Hematopoietic multipotent progenitor cell treated with erythropoietin and hydrocortisone succinate and interleukin-3 and kit ligand, for 17 days (in vitro differentiated cells): ENCODE measurements around the gene GNAO1.

Experiments used
- DNase-seq: peaks from one replicate; pipeline ENCODE4 v3.0.0-alpha.2; 2015; ENCODE audit warnings: low spot score

GNAO1 gene

GRCh38 chr16:56241596-56241995 is 50.3 kb downstream of the GNAO1 start:
- DNase-seq: no peak

DNA sequence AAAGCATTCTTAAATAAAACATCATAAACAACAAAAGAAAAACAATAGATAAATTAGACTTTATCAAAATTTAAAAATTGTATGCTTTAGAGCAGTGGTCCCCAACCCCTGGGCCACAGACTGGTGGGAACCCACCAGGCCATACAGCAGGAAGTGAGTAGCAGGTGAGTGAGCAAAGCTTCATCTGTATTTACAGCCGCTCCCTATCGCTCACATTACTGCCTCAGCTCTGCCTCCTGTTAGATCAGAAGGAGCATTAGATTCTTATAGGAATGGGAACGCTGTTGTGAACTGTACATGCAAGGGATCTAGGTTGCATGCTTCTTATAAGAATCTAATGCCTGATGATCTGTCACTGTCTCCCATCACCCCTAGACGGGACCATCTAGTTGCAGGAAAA is 51.5 kb downstream of the GNAO1 start:
- no peak for DNase-seq

DNA sequence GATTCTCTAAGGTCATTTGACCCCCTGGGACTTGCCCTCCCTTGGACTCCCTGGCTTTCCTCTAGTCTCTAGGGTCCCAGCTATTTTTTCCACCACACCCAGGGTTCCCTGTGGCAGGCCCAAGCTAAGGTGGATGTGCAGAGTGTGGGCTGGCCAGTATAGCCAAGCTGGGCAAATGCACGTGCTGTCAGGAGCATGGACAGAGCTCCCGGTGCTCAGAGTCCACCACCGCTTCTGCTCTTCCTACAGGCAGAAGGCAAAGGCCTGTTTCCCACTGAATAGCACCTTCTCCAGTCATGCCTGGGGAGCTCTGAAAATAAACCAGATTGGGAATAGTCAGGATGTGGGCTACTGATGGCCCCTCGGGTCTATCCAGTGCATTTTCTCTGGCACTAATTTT is 53.3 kb downstream of the GNAO1 start:
- DNase-seq: no peak

DNA sequence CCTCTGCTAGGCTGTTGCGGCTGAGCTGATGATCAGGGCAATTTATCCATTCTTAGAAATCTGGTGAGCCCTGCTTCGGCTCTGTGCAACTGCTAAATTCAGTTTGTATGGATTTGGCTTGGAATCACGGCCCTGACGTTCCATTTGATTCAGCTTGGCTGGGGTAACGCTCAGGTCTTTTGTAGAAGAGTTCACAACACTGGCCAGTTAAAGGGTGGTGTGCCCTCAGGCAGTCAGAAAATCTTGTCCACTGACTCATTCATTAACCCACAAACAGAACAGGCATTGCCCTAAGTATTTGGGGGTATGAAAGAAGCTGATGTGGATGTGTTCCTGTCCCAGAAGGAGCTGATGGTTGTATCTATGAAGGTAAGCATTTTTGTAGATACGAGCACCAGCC is 53.9 kb downstream of the GNAO1 start:
- no peak for DNase-seq

DNA sequence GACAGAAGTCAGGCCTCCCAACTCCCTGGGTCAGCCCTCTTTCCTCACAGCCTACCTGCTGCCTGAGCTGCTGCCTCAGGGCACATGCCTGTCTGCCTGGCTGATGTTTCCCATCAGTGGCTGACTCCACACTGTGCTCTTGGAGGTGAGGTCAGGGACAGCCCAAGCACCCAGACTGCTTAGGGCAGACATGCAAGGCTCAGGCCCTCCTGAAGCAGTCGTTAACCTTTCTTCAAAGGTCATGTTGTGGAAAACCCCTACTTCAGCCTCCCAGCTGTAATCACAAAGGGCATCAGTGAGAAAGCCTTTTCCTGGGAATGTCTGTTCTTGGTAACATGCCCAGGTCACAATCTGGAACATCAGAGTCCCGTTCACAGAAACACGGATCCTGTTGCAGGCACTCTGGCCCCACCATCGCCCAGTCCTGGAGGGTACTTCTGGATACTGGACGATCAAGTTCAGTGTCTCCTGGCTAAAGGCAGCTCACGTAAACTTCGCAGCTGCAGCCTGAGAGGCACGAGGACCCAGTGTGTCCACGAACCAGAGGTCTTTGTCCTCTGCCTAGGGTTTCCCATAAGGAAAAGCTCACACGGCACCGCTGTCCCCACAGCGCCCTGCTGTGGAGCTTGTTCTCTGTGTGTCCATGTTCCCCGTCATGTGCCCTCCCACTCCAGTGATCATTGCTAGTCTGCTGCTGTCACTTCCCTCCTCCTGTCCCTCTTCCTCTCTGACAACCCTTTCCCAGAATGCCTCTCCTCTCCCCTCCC is 54.9 kb downstream of the GNAO1 start:
- no peak for DNase-seq

GRCh38 chr16:56247018-56247417 is 55.7 kb downstream of the GNAO1 start:
- DNase-seq: no peak

GRCh38 chr16:56247808-56248207 is 56.5 kb downstream of the GNAO1 start:
- no peak for DNase-seq

GRCh38 chr16:56252835-56253234 is 61.5 kb downstream of the GNAO1 start:
- no peak for DNase-seq

DNA sequence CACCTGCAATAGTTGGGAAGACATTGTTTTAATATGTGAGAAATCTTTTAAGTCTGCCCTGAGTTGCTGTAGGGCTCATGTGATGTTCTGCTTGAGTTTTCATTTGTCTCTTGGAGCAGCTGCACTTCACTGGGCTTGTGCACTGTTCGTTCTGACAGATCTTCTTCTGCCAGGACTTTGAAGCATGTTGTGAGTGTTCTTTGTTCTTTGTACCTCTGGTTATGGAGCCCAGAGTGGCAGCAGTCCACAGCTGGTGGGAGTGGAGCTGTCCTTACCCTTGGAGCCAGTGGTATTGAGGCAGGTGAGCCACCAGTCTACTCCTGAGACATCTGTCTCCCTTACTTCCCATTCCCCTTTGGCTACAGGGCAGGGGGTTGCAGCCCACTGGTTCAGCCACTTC is 64.6 kb downstream of the GNAO1 start:
- no peak for DNase-seq

DNA sequence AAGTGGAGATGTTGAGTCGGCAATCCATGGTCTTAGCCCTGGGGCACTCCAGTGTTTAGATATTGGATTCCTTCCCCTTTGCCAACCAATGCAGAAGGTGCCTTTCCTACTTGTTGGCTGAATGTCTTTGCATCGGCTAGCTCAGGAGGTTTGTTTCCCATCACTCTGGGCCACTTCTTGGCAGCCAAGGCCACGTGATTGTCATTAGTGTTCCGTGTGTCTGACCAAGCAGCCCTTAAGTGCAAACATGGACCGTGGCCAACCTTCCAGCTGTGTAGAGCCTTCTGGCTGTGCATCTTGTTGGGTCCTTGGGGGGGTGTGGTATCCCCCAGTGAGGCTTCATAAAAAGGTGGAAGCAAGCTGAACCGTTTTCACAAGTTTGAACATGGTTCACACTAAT is 66.0 kb downstream of the GNAO1 start:
- DNase-seq: no peak

DNA sequence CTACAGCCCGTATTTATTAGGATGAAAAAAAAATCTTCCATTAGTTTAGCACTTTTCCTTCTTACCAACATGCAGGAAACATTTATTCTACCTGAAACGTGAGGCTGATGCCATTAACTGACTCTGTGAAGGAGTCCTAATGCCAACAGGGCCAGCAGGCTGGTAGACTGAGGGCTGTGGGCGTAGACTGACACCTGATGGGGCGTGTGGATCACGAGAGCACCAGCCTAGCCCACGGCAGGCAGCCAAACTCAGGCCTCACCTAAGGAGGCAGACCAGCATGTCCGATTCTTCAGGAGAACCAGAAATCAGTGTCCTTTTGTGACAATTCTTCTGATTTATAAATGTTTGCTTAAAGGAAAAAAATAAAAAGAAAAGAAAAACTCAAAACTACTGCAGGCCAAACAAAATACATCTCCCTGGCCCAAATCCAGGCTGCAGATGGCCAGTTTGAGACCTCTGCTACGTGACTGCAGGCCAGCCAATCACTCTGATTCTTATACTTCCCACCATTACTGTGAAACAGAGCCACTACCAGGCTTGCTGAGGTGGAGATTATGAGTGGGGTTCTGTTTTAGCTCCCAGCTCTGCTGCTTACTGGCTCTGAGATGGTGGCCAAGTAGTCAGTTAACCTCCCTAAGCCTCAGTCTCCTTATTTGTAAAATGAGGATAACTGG is 66.5 kb downstream of the GNAO1 start:
- DNase-seq: no peak

GRCh38 chr16:56258508-56259424 is 67.5 kb downstream of the GNAO1 start:
- DNase-seq: no peak

GRCh38 chr16:56259425-56259779 is 68.1 kb downstream of the GNAO1 start:
- DNase-seq: no peak

- DNase-seq: no peak
These were observed 69.3 kb downstream of the GNAO1 start for GRCh38 chr16:56260378-56261160.

- DNase-seq: no peak
These were observed 70.4 kb downstream of the GNAO1 start for GRCh38 chr16:56261656-56262055.

- no peak for DNase-seq
These were observed 70.9 kb downstream of the GNAO1 start for GRCh38 chr16:56262148-56262547.

- DNase-seq: no peak
These were observed 71.4 kb downstream of the GNAO1 start for GRCh38 chr16:56262551-56263245.

DNA sequence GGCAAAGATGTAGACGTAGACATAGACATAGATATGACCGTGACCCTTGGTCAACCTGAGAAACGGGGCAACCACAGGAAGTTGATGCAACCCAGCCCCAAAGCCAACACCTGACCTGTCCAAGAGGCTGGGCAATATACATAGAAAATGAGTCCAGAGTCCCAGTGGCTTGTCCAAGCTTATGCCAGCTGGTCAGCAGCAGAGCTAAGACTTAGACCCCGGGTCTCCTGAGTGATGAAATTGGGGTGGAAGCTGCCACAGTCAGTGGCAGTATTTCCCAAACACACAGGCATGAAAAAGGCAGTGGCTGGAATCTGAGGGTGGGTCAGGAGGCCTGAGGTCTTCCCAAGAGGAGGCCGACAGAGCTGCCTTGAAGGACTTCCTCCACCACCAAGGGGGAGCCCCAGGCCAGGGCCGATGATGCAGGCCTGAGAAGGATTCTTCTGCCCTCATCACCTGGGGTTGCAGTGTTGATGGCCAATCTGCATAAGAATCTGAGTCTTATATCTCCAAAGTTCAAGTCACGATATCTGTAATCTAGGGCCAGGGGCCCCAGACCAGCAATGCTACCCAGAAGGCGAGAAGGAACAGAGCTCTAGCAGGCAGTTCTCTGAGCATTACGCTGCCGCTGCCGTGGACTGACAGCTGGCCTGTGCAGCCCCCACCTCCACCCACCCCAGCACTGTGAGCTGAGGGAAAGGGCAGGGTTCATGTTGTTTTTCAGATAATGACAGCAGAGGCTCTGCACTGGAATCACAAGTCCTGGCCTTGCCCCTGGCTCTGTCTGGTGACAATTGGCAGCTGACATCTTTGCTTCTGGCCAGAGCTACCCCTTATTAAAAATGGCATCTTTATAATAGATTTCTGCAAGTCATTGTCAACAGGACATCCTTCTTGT is 72.7 kb downstream of the GNAO1 start:
- no peak for DNase-seq

- no peak for DNase-seq
These were observed 73.3 kb downstream of the GNAO1 start for GRCh38 chr16:56264609-56264972.

DNA sequence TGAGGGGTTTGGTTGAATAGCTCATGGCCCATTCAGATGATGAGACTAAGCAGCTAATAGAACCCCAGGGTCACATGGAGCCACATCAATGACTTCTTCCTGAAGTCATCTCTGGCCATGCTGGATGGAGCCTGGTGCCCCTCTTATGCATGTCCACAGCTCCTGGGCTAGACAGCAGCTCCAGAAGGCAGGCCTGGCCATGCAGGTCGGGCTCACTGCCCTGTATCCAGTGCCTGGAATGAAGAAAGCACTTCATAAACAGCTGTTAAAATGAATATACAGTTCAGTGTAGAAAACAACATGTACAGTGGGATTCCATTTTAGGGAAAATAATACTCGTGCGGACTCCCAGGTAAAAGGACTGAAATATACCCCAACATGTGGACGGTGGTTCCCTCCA is 73.9 kb downstream of the GNAO1 start:
- no peak for DNase-seq
